H1 (cell line): ENCODE measurements around the gene PIGU. TPM values are rescaled to one million over a fixed set of nuclear protein-coding genes. Genes with fewer than 3 reads are reported as not detected.

Source experiments
- CTCF ChIA-PET: fragments of 300-600 bp; sonication (Branson Sonifier 250); formaldehyde crosslinking; loops from one replicate; lab custom pipeline; 2021; ENCODE audit not compliant: partially characterized antibody; lab: Charles Lee
- POLR2A ChIA-PET: fragments of 300-600 bp; sonication (Branson Sonifier 250); formaldehyde crosslinking; loops from one replicate; lab custom pipeline; 2021; ENCODE audit warnings: inconsistent platforms; ENCODE audit not compliant: partially characterized antibody; lab: Charles Lee
- DNase-seq, 2 experiments: peaks; one replicate each; pipeline versions ENCODE4 v3.0.0 to v3.0.0-alpha.2; 2010 to 2022; ENCODE audit warnings: low spot score in 2 of 2, low read depth in 1 of 2, mixed read lengths in 1 of 2
- FAIRE-seq: peaks from 2 replicates; lab custom pipeline; 2011; peaks lifted over from hg19 to GRCh38; lab: Jason Lieb, UNC
- H2AFZ ChIP-seq: 2 replicates; pipeline ENCODE4 v1.8.1; 2012; ENCODE audit warnings: low read length, inconsistent platforms
- H2AK5ac ChIP-seq: 2 replicates; pipeline ENCODE4 v1.6.1; 2013; ENCODE audit warnings: low read depth, low read length
- H2BK120ac ChIP-seq: replicated peaks from 2 replicates; pipeline ENCODE3; 2013; ENCODE audit warnings: low read depth, low read length, inconsistent platforms
- H2BK12ac ChIP-seq: 2 replicates; pipeline ENCODE4 v1.6.1; 2013; ENCODE audit warnings: low read depth, low read length
- H2BK15ac ChIP-seq: 2 replicates; pipeline ENCODE4 v1.6.1; 2013; ENCODE audit warnings: low read length
- H2BK20ac ChIP-seq: 2 replicates; pipeline ENCODE4 v1.6.1; 2013; ENCODE audit warnings: low read length
- H2BK5ac ChIP-seq: 2 replicates; pipeline ENCODE4 v1.6.1; 2013; ENCODE audit warnings: low read depth, low read length
- H3K14ac ChIP-seq: 2 replicates; pipeline ENCODE4 v1.6.1; 2013; ENCODE audit warnings: inconsistent platforms; ENCODE audit not compliant: insufficient read length
- H3K18ac ChIP-seq: 2 replicates; pipeline ENCODE4 v1.6.1; 2013; ENCODE audit warnings: low read length; ENCODE audit errors: extremely low read depth
- H3K23ac ChIP-seq: 2 replicates; pipeline ENCODE4 v1.6.1; 2013; ENCODE audit warnings: inconsistent platforms; ENCODE audit not compliant: insufficient read length
- H3K23me2 ChIP-seq: 2 replicates; pipeline ENCODE4 v1.6.1; 2013; ENCODE audit warnings: low read depth, low read length
- H3K27ac ChIP-seq: 2 replicates; pipeline ENCODE4 v1.6.1; 2011; ENCODE audit warnings: low read depth, low read length, inconsistent platforms
- H3K27me3 ChIP-seq, 4 experiments: replicated peaks in 1 of 4; 1 replicate in 1 of 4; 2 replicates in 3 of 4; pipeline versions ENCODE4 v1.6.1 to v1.8.1; 2011 to 2013; ENCODE audit warnings: low read length in 3 of 4, mild to moderate bottlenecking in 3 of 4, inconsistent platforms in 2 of 4, mixed read lengths in 2 of 4, moderate library complexity in 1 of 4; ENCODE audit not compliant: control insufficient read depth in 3 of 4, insufficient read depth in 3 of 4; ENCODE audit errors: extremely low read depth in 1 of 4
- H3K36me3 ChIP-seq, 4 experiments: 2 replicates each; pipeline versions ENCODE4 v1.6.1 to v1.8.1; 2011 to 2013; ENCODE audit warnings: mild to moderate bottlenecking in 4 of 4, low read length in 3 of 4, moderate library complexity in 2 of 4, control low read depth in 1 of 4, inconsistent platforms in 1 of 4; ENCODE audit not compliant: insufficient read depth in 4 of 4, control insufficient read depth in 2 of 4
- H3K4ac ChIP-seq: replicated peaks from 2 replicates; pipeline ENCODE3; 2013; ENCODE audit warnings: low read length, low read depth, mixed read lengths, inconsistent platforms; ENCODE audit not compliant: insufficient read length
- H3K4me1 ChIP-seq, 4 experiments: replicated peaks in 1 of 4; 1 replicate in 1 of 4; 2 replicates in 3 of 4; pipeline versions ENCODE4 v1.6.1 to v1.8.1; 2011 to 2013; ENCODE audit warnings: low read length in 3 of 4, inconsistent platforms in 2 of 4, mixed read lengths in 1 of 4; ENCODE audit not compliant: insufficient read depth in 4 of 4, control insufficient read depth in 3 of 4
- H3K4me2 ChIP-seq, 2 experiments: 2 replicates each; pipeline versions ENCODE4 v1.6.1 to v1.8.1; 2011 to 2013; ENCODE audit warnings: low read depth in 2 of 2, low read length in 2 of 2, control low read depth in 1 of 2, inconsistent platforms in 1 of 2, mild to moderate bottlenecking in 1 of 2; ENCODE audit not compliant: insufficient read depth in 1 of 2
- H3K4me3 ChIP-seq, 4 experiments: fragments of 200-600, 300-600 bp in 1 of 4; sonication (generic), shearing (Covaris generic), sonication (Bioruptor Twin) in 1 of 4; 2 replicates each; pipeline versions ENCODE4 v1.5.1 to v1.8.1; 2011 to 2016; ENCODE audit warnings: low read length in 4 of 4, low read depth in 3 of 4, control low read depth in 2 of 4, inconsistent platforms in 2 of 4, mild to moderate bottlenecking in 2 of 4, mixed read lengths in 1 of 4, moderate library complexity in 1 of 4; ENCODE audit not compliant: insufficient read depth in 2 of 4; ENCODE audit errors: extremely low read depth in 1 of 4
- H3K56ac ChIP-seq: replicated peaks from 2 replicates; pipeline ENCODE3; 2013; ENCODE audit warnings: low read depth, mild to moderate bottlenecking, mixed read lengths, low read length, inconsistent platforms; ENCODE audit not compliant: insufficient read length
- H3K79me1 ChIP-seq: 2 replicates; pipeline ENCODE4 v1.6.1; 2013; ENCODE audit warnings: low read depth, low read length, control low read depth
- H3K79me2 ChIP-seq, 2 experiments: 2 replicates each; pipeline versions ENCODE4 v1.6.1 to v1.8.1; 2012 to 2013; ENCODE audit warnings: low read length in 2 of 2, mild to moderate bottlenecking in 2 of 2, inconsistent platforms in 1 of 2; ENCODE audit not compliant: insufficient read depth in 2 of 2, control insufficient read depth in 1 of 2
- H3K9ac ChIP-seq, 4 experiments: replicated peaks in 1 of 4; 1 replicate in 1 of 4; 2 replicates in 3 of 4; pipeline versions ENCODE4 v1.6.1 to v1.8.1; 2011 to 2013; ENCODE audit warnings: low read depth in 3 of 4, low read length in 3 of 4, control low read depth in 2 of 4, mild to moderate bottlenecking in 2 of 4, moderate library complexity in 2 of 4, inconsistent platforms in 1 of 4; ENCODE audit errors: extremely low read depth in 1 of 4
- H3K9me3 ChIP-seq, 2 experiments: 2 replicates each; pipeline versions ENCODE4 v1.6.1 to v1.8.1; 2012 to 2013; ENCODE audit warnings: mild to moderate bottlenecking in 2 of 2, moderate library complexity in 2 of 2, control low read depth in 1 of 2, inconsistent platforms in 1 of 2, low read depth in 1 of 2, low read length in 1 of 2, mixed read lengths in 1 of 2; ENCODE audit not compliant: insufficient read depth in 2 of 2
- H4K20me1 ChIP-seq, 2 experiments: replicated peaks in 1 of 2; 2 replicates each; pipeline versions ENCODE3 to v1.8.1; 2011 to 2013; ENCODE audit warnings: inconsistent platforms in 2 of 2, low read length in 2 of 2, mild to moderate bottlenecking in 1 of 2; ENCODE audit not compliant: insufficient read depth in 2 of 2, control insufficient read depth in 1 of 2
- H4K5ac ChIP-seq: 2 replicates; pipeline ENCODE4 v1.6.1; 2013; ENCODE audit warnings: low read length, low read depth, mixed read lengths, inconsistent platforms; ENCODE audit not compliant: insufficient read length
- H4K8ac ChIP-seq: 2 replicates; pipeline ENCODE4 v1.8.0; 2013; ENCODE audit warnings: mild to moderate bottlenecking, moderate library complexity, low read length, inconsistent platforms; ENCODE audit not compliant: insufficient read depth; ENCODE audit errors: extremely low read depth
- H4K91ac ChIP-seq: replicated peaks from 2 replicates; pipeline ENCODE3; 2013; ENCODE audit warnings: low read length, mixed read lengths, inconsistent platforms; ENCODE audit not compliant: insufficient read length
- BRCA1 ChIP-seq: IDR thresholded peaks from 2 replicates; pipeline ENCODE4 v1.6.1; 2012; ENCODE audit warnings: low read depth, low read length, improper control_type of control experiment
- CTBP2 ChIP-seq: IDR thresholded peaks from 2 replicates; pipeline ENCODE4 v1.7.0; 2011; ENCODE audit warnings: borderline replicate concordance, mild to moderate bottlenecking, moderate library complexity, mixed read lengths, low read length; ENCODE audit not compliant: insufficient read depth, insufficient read length
- FOSL1 ChIP-seq: IDR thresholded peaks from 2 replicates; pipeline ENCODE4 v1.6.1; 2011; ENCODE audit warnings: mild to moderate bottlenecking, low read depth, low read length, moderate library complexity; ENCODE audit not compliant: insufficient read depth
- GABPA ChIP-seq: IDR thresholded peaks from 2 replicates; pipeline ENCODE4 v1.6.1; 2011; ENCODE audit warnings: mild to moderate bottlenecking, low read length, moderate library complexity, borderline replicate concordance; ENCODE audit not compliant: insufficient read depth
- GTF2F1 ChIP-seq: IDR thresholded peaks from 2 replicates; pipeline ENCODE4 v1.6.1; 2012; ENCODE audit warnings: low read depth, low read length, improper control_type of control experiment, borderline replicate concordance
- KDM4A ChIP-seq: IDR thresholded peaks from one replicate; pipeline ENCODE4 v1.7.1; 2012; ENCODE audit warnings: low read depth, mild to moderate bottlenecking, moderate library complexity, low read length, inconsistent platforms; ENCODE audit not compliant: severe bottlenecking
- MAFK ChIP-seq: IDR thresholded peaks from 2 replicates; pipeline ENCODE4 v1.6.1; 2012; ENCODE audit warnings: low read depth, mild to moderate bottlenecking, improper control_type of control experiment, low read length
- SUZ12 ChIP-seq: fragments of 200-600 bp; sonication (generic); IDR thresholded peaks from 2 replicates; pipeline ENCODE4 v1.6.1; 2012; ENCODE audit warnings: mild to moderate bottlenecking, inconsistent platforms, low read length, moderate library complexity, mixed read lengths
- WGBS, 2 experiments: shearing (Covaris generic) in 1 of 2; methylation state at CpG; one replicate each; pipeline versions ENCODE4 v1.1.6 to v1.1.7; 2013 to 2015; ENCODE audit warnings: low lambda C conversion rate in 2 of 2, mixed read lengths in 2 of 2, inconsistent platforms in 1 of 2, low coverage in 1 of 2, missing lambda C conversion rate in 1 of 2; ENCODE audit not compliant: insufficient replicate concordance in 2 of 2, insufficient coverage in 1 of 2, insufficient read length in 1 of 2; ENCODE audit errors: extremely low coverage in 1 of 2, missing lambda C conversion rate in 1 of 2; 5-methylcytosine and 5-hydroxymethylcytosine counted together
- polyA plus RNA-seq, 7 experiments: library from polyadenylated mRNA; depleted of rRNA in 3 of 7; stranded (reverse) in 5 of 7; unstranded in 2 of 7; fragments of >200 nt in 5 of 7; fragments of 200-250 nt in 2 of 7; gene quantifications; 1 replicate in 5 of 7; 2 replicates in 1 of 7; 4 replicates in 1 of 7; pipeline versions ENCODE4 v1.2.1 to v1.2.3, GENCODE V29; 2011 to 2013; ENCODE audit warnings: missing spikeins in 2 of 7, mixed read lengths in 2 of 7
- total RNA-seq: library from RNA; stranded (reverse); fragmentation: NEBNext Ultra II Directional; extraction: Animal tissue kit (Norgen Biotek cat#: 25700); gene quantifications from 2 replicates; pipeline ENCODE4 v1.2.1, GENCODE V29; 2021
- TF ChIP-seq, protein P1 (sequence below): IDR thresholded peaks from 2 replicates; pipeline ENCODE4 v1.6.1; 2012; ENCODE audit warnings: inconsistent platforms
- TF ChIP-seq, protein P2 (sequence below), 3 experiments: IDR thresholded peaks; 1 replicate in 2 of 3; 2 replicates in 1 of 3; pipeline versions ENCODE4 v1.5.1 to v1.6.1; 2011; ENCODE audit warnings: low read length in 3 of 3, mild to moderate bottlenecking in 3 of 3, inconsistent platforms in 2 of 3, low read depth in 1 of 3, moderate library complexity in 1 of 3; ENCODE audit not compliant: insufficient read depth in 1 of 3; ENCODE audit errors: control extremely low read depth in 1 of 3

PIGU gene
- total and polyA plus RNA-seq, 2 of the 8 experiments (the other 6 are each of a cell fraction or from before 2014, with no cell fraction given), result 28.3 to 117 TPM

- 61% methylated on average over 5 of the region's 5 CpGs; no CpG with 5 or more reads in 1 of the 2 experiments for WGBS, 2 experiments
- FAIRE-seq (no peak), DNase-seq (no peak)
- no peak overlapping the region for H2BK15ac ChIP-seq
- H3K9ac ChIP-seq, result no peak overlapping the region
- CTCF ChIA-PET, result interaction anchor here (0.5 to 6.5 kb wide), 6 partner anchors 20 to 187 kb away, joined by 4 to 48 read pairs (median 6); no protein-coding TSS in a partner anchor
- peak overlapping the region; percentile 77; the same call in 1 of the 2 replicates for H4K8ac ChIP-seq
- peaks cover 0 to 11% (median 5%) of the 10 kb centered on the region in 4 experiments; a peak in 5 of 7 replicates for H3K4me1 ChIP-seq
- H3K18ac ChIP-seq, result no peak overlapping the region
- H2BK12ac ChIP-seq, result no peak overlapping the region
- no peak overlapping the region for H3K56ac ChIP-seq
- H3K9me3 ChIP-seq, result no peaks in the 10 kb centered on the region
- H2AFZ ChIP-seq, result 0 out of 2 replicates have a peak overlapping the region, but pooled peaks have one; percentile 66
- POLR2A ChIA-PET, result interaction anchor here (0.6 to 1.6 kb wide), 6 partner anchors 134 to 188 kb away, joined by 3 to 5 read pairs (median 3); partner anchors contain the start of genes DYNLRB1 and MAP1LC3A
- H2BK20ac ChIP-seq, result no peak overlapping the region
- H4K20me1 ChIP-seq, result peaks cover 0 to 2% of the 10 kb centered on the region in 2 experiments
- H3K79me1 ChIP-seq, result no peaks in the 10 kb centered on the region
- H3K4ac ChIP-seq, result no peak overlapping the region
- H4K5ac ChIP-seq, result no peak overlapping the region
- peak overlapping the region; percentile 75 to 90 (median 82); a peak in 7 of 8 replicates for H3K4me3 ChIP-seq
- no peak overlapping the region for H3K27ac ChIP-seq
- no peaks in the 10 kb centered on the region for H3K36me3 ChIP-seq
- H3K27me3 ChIP-seq, result peaks cover 0 to 19% (median 15%) of the 10 kb centered on the region in 4 experiments; a peak in 6 of 7 replicates
- peak overlapping the region; percentile 96 to 100 for H3K4me2 ChIP-seq
- H2AK5ac ChIP-seq, result no peak overlapping the region
- H3K23ac ChIP-seq, result no peak overlapping the region
- no peak overlapping the region for H4K91ac ChIP-seq
- no peaks in the 10 kb centered on the region for H3K79me2 ChIP-seq
- H2BK5ac ChIP-seq, result no peak overlapping the region
- H2BK120ac ChIP-seq, result no peak overlapping the region
- H3K14ac ChIP-seq, result no peak overlapping the region
- peaks cover 11% of the 10 kb centered on the region; the same call in 1 of the 2 replicates for H3K23me2 ChIP-seq
- TF ChIP-seq FOSL1 (no peak), GABPA (no peak), SUZ12 (no peak), BRCA1 (no peak), GTF2F1 (no peak), MAFK (no peak), CTBP2 (no peak), KDM4A (no peak)
- TF ChIP-seq, protein P1, sequence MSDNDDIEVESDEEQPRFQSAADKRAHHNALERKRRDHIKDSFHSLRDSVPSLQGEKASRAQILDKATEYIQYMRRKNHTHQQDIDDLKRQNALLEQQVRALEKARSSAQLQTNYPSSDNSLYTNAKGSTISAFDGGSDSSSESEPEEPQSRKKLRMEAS, result no peak
- TF ChIP-seq, protein P2, sequence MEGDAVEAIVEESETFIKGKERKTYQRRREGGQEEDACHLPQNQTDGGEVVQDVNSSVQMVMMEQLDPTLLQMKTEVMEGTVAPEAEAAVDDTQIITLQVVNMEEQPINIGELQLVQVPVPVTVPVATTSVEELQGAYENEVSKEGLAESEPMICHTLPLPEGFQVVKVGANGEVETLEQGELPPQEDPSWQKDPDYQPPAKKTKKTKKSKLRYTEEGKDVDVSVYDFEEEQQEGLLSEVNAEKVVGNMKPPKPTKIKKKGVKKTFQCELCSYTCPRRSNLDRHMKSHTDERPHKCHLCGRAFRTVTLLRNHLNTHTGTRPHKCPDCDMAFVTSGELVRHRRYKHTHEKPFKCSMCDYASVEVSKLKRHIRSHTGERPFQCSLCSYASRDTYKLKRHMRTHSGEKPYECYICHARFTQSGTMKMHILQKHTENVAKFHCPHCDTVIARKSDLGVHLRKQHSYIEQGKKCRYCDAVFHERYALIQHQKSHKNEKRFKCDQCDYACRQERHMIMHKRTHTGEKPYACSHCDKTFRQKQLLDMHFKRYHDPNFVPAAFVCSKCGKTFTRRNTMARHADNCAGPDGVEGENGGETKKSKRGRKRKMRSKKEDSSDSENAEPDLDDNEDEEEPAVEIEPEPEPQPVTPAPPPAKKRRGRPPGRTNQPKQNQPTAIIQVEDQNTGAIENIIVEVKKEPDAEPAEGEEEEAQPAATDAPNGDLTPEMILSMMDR (IDR thresholded peaks at IDR 0.05; ENCODE audit: control extremely low read depth in 1 of 3, insufficient read depth in 1 of 3, low read depth in 1 of 3, low read length in 3 of 3), result no peak
These were observed 28.1 kb upstream of the PIGU start for GRCh38 chr20:34705008-34705396.
